Midbrain (tissue), 1 donor: ENCODE data around the gene ERC2.

ENCODE experiments used
- DNase-seq: peaks from one replicate; lab custom pipeline; 2025; lab: John Stamatoyannopoulos, UW

Gene ERC2

GRCh38 chr3:55984626-55985025 lies 483.6 kb downstream of the ERC2 start:
- DNase-seq = no peak

DNA sequence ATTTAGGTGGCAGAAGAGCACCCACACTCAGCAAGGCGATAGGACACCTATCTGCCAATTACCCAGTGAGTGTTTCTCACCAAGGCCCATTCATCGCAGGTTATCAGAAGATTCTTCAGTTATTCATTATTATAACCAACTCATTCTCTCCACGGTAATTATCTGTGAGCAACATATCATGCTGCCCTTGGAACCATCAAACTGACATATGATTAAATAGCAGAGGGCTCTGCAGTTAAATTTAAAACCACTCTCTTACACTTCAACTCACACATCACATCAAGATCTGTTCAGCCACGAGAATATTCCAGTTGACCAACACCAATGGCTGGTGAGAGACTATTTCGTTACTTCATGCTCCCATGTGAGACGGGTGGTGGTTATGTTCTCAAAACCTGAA lies 489.3 kb downstream of the ERC2 start:
- no peak for DNase-seq

DNA sequence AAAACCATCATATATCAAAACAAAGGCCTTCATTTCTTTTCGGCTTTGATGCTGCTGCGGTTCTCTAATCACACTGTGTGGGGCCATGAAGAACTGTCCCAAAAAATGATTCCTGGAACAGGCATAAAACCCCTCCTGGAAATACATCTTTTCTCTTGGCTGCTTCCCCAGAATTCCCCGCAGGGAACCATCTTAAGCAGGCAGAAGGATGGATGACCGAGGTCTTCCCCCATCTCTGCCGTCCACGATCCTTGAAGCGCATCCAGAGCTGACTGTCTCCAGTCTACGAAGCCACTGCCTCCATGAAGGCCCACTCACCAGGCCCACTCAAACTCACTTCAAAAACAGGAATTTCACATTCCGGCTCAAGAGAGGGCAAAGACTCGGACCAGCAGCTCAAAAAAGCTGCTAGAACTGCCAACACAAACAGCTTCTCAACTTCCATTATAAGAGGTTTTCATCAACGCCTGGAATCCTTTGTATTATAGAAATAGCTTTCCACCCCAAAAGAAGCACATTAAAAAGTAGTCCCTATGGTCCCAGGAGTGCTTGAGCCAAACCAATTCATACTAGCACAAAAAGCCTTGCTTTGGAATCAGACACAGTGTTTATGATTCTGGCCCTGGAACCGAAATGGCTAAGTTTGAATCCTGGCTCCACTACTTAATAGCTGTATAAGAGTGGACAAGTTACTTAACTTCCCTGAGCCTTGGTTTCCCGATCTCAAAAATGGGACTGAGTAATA lies 493.7 kb downstream of the ERC2 start:
- no peak for DNase-seq

DNA sequence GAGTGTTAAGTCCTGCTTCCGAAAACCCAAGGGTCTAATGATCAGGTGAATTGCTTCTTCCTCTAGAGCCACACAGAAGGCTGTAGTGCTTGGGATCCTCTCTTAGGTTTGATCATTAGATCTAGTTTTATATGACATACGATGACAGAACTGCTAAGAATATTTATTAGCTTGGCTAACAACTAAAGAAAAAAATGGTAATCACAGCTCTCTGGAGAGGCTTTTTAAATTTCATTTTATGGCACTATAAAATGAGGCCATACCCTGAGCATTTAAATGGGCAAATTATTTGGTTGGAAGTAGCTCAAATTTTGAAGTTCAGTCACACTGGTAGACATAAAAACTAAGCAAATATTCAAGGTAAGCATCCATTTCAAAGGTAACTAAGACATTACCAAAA lies 498.6 kb downstream of the ERC2 start:
- DNase-seq = no peak

- DNase-seq = no peak
Measured at GRCh38 chr3:55968331-55968730, 499.9 kb downstream of the ERC2 start.

DNA sequence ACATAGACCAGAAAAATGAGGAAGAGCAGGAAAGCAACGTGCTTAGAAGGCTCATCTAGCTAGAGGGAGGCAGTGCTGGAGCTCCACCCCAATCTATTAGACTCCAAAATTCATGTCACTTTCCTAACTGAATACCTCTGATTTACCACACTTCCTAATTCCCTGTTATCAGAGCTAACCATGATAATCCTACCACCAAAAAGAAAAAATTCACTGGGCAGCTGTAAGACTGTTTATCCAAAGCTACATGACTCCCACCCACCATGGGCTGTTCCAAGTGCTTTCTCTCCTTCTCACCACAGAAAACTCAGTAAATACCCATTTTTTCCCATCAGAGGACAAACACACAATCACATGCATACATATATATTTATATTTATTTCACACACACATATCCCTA lies 501.7 kb downstream of the ERC2 start:
- no peak for DNase-seq

GRCh38 chr3:55965776-55966175 lies 502.5 kb downstream of the ERC2 start:
- DNase-seq = no peak

- DNase-seq = no peak
Measured at GRCh38 chr3:55964491-55964985, 503.7 kb downstream of the ERC2 start.

DNA sequence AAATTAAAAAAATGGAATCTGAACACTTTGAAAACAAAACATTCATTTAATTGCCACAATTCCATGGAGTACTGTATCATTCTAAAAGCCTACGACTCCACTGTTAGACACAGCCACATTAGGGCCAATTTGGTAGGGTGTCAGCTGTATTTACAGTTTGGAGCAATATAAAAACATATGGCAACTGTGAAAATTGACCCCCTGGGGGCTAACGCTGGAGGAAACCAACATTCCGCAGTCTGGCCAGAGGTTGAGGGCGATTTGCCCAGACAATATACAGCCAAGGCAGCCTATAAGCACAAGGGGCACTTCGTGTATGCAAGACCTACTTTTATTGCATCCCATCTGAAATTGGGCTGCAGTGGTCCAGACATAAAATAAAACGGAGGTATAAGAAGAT lies 504.7 kb downstream of the ERC2 start:
- DNase-seq = no peak

DNA sequence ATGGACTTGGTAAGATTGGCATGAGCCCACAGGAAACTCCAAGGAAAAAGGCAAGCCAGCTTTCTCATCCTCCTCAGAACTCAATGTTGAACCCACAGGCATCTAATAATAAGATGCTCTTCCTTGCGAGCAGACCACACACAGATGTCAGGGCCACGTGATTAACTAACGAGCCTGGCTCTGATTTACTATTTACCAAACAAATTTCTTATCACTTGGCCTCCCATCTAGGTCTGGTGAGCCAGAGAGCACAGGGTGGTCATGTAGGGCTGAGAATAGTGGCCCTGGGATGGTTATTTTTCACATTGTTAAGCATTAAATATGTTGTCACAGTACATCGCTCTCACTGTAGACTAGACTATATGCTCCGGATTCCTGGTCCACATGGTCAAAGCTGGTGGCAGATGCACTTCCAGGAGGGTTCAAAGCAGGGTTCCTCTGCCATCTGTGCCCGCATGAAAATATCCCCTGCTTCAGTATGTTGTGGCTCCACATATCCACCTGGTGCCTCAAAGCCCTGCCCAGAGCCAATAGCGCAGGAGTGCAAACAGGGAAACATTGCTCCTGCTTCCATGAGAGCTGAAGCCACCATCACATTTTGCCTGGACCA lies 508.7 kb downstream of the ERC2 start:
- no peak for DNase-seq

GRCh38 chr3:55958605-55959004 lies 509.7 kb downstream of the ERC2 start:
- no peak for DNase-seq

DNA sequence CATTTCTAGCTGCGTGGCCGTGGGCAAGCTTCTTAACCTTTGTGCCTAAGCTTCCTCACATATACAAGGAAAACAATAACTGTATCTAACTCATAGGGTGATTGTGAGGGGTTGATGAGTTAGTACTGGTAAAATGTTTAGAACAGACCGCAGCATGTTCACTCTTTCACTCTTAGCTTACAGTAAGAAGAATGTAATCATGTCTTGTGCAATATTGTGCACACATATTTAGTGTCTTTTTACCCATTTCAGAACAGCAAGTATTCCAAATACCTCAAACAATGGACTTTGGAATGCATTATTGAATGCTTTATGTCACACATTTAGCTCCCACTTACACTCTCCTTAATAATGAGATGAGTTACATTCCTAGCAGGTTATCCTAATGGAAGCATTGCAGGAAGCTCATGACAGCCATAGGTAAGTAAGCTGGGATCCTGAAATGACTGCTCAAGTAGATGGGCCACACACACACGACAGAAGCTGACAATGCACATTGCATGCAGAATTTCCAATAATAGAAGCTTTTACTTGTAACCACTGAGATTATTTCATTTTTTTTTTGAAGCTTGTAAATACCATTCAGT lies 512.3 kb downstream of the ERC2 start:
- no peak for DNase-seq

DNA sequence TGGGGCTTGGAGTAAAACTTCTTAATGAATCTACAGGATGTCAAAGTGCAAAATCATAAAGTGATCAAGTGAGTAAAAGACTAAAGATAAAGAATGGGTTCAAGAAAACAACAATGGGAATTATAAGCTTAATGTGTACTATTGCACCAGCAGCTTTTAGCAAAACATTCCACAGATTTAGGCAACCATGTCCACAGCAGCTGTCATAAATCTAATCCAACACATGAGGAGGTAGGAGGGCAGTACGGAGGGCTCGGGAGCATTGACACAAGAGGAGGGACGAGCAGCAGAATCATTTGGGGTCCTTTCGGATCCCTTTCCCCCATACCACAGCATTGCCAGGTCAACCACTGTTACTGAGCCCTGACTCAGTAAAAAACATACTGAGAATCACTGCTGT lies 516.9 kb downstream of the ERC2 start:
- DNase-seq = no peak

DNA sequence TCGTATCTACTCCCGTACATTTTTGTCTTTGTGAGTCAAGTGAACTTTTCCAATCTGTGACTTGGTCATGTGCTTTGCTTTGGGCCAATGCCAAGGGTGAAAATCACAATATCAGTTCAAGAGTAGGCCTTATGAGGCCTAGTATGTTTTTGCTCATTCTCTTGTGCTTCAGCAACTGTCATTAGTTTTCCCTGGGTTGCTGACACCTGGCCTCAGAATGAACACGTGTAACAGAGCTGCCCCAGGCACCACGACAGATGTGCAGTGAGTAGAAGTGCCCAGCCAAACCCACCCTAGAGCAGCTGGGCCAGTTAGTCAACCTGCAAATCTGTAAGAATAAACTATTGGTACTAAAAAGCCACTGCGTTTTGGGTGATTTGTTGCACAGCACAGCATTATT lies 520.9 kb downstream of the ERC2 start:
- no peak for DNase-seq

DNA sequence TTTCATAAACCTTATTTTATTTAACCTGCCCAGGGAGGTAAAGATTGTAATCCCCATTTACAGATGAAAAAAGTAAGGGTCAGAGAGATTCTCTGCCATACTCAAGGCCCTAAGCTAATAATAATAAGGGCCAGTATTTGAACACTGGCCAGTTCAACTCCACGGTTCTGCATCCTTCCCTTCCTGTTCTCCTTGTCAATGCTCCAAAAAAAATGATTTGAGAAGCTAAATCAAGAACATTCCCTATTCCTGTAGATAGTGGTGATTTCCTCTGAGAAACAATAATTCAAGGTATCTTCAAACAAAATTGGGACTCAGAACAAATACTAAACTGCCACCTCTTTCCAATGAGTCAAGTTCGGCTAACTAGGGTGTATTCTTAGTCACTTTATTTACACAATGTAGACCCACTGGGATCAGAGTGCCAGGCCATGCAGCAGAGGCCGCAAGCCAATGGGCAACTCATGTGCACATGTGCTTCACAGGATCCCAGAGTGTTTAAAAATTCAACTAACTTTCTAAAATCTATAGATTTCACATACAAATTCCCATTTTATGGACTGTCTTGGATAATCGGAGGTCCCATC lies 521.6 kb downstream of the ERC2 start:
- DNase-seq = no peak

DNA sequence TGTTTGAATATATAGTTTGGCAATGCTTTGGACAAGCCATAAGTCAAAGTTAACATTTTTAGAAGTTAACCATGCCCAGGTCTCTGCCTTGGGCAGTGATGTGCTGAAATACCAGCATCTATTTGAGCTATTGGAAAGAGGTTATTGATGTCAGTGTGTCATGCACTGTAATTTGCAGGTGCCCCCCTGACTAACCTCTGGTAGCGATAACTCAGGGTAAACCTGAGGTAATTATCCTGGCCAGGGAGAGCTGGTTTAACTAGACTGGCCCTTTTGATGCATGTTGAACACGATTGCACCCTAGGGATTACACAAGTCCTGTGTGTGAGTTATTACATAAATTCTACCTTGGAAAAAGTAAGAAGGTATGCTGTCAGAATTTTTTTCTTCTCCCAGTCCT lies 525.4 kb downstream of the ERC2 start:
- no peak for DNase-seq

DNA sequence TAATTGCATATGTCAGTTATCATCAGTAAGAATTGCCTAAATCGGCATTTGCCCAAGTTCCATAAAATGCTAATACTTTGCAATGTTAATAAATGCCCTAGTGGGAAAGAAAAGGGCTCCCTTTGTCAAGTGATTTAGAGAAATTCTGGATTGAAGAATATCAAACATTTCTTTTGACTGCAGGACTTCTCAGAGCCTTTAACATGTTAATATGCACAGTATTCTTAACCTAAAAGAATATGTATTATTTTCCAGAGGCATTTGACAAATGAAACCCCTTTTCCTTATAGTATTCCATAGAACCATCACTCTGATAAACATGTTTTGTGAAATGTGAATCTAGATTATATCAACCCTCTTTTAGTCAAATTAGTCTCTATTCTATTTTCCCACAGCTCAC lies 529.0 kb downstream of the ERC2 start:
- DNase-seq = no peak

DNA sequence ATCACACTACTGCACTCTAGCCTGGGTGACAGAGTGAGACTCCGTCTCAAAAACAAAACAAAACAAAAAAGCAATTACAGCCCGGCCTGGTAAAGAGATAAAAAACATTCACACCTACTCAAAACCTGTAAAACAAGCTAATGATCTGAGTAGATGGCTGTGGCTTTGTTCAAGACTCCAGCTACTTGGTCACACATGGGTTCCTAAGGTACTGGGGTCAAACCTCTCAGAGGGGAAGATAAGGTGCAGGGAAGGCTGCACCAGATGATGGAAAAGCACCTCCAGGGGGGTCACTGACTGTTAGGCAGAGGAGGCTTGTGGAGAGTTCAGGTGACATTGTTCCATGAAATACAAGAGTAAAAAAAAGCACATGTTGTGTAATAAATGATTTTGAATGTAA lies 531.0 kb downstream of the ERC2 start:
- no peak for DNase-seq

GRCh38 chr3:55936549-55937052 lies 531.7 kb downstream of the ERC2 start:
- DNase-seq = no peak

DNA sequence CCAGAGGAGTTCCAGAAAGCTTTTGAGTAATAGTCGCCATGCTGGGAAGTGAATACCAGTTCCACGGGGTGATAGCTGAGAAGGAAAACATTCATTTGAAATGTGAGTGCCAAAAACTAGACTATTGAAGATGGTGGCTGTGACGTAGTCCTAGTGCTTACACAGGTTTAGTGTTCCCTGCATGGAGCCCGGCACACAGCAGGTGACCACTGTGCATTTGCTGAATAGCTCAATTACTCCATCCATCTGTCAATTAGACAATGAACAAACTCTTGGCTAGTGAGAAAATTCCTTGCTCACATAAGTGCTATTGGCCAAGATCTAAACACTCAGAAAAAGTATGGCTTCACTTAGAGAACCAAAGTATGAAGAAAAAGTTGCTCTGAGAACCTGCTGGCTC lies 533.0 kb downstream of the ERC2 start:
- no peak for DNase-seq

- no peak for DNase-seq
Measured at GRCh38 chr3:55934771-55935170, 533.5 kb downstream of the ERC2 start.

- DNase-seq = no peak
Measured at GRCh38 chr3:55929154-55929869, 539.0 kb downstream of the ERC2 start.
